HG03469 (cell line): ENCODE data around the gene CD248.
"Not testable (repeated sequence)": the region's sequence is repeated elsewhere in the genome, so short reads cannot be mapped to it uniquely, and the experiment has no call there.

Source experiments
- ATAC-seq: cut with Tn5 transposase; IDR thresholded peaks from one replicate; pipeline ENCODE4 v1.9.1; 2021; ENCODE audit warnings: mild to moderate bottlenecking, moderate library complexity, moderate number of reproducible peaks; ENCODE audit not compliant: unreplicated experiment

Gene CD248, protein sequence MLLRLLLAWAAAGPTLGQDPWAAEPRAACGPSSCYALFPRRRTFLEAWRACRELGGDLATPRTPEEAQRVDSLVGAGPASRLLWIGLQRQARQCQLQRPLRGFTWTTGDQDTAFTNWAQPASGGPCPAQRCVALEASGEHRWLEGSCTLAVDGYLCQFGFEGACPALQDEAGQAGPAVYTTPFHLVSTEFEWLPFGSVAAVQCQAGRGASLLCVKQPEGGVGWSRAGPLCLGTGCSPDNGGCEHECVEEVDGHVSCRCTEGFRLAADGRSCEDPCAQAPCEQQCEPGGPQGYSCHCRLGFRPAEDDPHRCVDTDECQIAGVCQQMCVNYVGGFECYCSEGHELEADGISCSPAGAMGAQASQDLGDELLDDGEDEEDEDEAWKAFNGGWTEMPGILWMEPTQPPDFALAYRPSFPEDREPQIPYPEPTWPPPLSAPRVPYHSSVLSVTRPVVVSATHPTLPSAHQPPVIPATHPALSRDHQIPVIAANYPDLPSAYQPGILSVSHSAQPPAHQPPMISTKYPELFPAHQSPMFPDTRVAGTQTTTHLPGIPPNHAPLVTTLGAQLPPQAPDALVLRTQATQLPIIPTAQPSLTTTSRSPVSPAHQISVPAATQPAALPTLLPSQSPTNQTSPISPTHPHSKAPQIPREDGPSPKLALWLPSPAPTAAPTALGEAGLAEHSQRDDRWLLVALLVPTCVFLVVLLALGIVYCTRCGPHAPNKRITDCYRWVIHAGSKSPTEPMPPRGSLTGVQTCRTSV

DNA sequence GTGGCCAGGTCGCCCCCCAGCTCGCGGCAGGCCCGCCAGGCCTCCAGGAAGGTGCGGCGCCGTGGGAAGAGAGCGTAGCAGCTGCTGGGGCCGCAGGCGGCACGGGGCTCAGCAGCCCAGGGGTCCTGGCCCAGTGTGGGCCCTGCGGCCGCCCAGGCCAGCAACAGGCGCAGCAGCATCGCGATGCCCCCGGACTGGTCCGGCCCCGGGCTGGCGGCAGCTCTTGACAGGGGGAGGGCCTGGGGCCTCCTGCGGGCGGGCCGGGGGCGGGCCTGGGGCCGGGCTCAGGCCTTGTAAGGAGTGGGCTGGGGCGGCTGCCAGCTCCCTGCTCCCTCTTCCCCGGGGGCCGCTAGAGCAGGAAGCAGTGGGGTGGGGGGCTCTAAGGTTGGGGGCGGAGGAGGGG, at the start of gene CD248:
Gene CD248, minus strand, starts transcription at position 196 of the 403 bp plus-strand sequence. Its CDS starts 17 bp downstream, at position 179.
- no peak for ATAC-seq

DNA sequence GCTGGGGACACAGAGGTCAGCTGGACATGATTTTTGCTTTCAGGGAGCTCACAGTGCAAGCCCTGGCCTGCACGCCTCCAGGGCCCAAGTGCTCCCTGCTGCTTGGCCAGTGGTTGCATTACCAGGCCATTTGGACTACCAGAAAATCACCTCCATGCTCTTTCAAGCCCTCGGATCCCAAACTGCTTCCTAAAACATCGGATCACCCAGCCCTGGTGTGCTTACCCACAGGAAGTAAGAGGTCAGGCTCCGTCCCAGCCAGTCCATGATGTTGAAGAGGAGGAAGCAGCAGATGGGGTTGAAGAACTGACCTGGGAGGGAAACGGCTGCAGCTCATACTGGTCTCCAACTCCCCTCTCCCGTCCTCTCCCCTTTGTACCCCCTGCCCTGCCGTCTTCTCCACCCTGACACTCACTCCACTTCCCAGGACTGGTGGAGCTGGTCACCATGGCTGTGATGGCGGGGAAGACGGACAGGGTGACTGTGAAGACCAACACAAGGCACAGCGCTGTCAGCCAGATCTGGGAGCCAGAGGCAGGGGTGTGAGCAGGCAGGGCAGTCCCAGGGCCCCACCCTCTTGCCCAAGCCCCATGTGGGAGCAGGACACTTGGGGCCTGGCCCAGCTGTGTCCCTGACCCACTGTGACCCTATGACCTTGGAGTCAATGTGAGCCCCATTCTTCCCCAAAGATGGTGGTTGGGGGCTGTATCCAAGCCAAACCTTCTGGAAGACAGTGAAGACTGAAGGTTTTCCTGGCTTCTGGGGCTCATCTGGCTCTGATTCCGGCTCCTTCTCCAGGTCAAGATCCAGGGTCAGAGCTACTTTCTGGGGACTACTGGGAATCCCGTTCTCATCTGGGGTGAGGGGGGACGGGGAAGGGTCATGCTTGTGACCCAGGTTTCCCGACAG, 49.1 kb upstream of the CD248 start:
- no peak for ATAC-seq

DNA sequence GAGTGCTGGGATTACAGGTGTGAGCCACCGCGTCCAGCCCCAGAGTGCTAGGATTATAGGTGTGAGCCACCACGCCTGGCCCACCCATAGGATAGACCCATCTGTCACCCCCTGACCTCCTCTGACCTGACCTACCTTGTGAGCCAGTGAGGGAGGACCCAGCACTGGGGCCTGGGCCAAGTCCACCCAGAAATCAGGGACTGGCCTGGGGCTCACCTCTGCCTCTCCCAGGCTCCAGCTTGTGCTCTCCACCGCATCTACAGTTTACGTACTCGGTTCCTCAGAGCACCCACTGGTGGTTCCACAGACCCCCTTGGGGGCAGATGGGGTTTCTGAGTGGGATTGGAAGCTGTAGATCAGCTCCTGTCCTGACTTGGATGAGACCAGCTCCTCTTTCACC, 48.3 kb upstream of the CD248 start:
- no peak for ATAC-seq

DNA sequence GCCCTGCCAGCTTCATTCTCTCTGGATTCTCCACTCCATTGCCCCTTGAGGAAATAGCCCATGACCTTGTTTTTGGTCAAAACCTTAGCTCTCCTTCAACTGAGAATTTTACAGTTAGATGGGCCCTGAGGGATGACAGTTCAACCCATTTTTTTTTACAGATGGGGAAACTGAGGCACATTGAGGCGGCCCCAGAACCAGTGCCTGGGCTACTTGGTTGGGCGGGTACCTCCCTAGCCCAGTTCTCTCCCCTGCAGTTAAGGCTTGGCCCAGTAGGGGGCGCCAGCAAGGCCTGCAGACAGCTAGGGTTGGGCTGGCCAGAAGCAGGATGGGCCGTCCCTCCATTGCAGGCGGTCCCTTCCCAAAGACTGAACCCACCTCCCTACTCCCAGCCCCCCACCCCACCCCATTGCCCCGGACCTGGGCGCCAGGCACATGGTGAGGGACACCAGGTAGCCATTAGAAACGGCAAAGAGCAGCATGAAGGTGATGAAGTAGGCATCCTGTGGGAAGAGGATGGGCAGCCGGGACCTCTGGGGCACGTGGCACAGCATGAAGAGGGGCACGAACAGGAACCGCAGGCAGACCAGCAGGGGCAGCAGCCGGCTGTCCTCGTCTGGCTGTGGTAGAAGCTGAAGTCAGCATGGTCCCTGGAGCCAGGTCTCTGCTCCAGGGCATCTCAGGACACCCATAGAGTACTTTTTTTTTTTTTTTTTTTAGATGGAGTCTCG, 47.1 kb upstream of the CD248 start:
- ATAC-seq: no peak

DNA sequence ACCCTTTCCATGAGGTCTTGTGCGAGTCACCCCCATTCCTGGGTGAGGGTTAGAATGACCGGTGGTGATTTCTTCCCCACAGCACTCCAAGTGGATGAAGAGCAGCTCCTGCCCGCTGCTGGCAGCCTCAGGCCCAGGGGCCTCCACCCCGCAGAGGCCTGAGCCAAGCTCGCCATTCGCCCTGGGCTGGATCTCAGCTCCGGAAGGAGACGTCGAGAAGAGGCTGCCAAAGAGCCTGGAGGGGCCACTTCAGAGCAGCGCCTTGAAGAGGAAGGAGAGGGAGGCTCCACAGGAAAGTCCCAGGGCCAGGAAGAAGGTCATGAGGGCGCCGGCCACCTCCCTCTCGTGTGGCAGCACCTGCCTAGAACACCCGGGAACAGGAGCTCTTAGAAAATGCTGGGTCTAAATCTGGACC, 46.4 kb upstream of the CD248 start:
- no peak for ATAC-seq

DNA sequence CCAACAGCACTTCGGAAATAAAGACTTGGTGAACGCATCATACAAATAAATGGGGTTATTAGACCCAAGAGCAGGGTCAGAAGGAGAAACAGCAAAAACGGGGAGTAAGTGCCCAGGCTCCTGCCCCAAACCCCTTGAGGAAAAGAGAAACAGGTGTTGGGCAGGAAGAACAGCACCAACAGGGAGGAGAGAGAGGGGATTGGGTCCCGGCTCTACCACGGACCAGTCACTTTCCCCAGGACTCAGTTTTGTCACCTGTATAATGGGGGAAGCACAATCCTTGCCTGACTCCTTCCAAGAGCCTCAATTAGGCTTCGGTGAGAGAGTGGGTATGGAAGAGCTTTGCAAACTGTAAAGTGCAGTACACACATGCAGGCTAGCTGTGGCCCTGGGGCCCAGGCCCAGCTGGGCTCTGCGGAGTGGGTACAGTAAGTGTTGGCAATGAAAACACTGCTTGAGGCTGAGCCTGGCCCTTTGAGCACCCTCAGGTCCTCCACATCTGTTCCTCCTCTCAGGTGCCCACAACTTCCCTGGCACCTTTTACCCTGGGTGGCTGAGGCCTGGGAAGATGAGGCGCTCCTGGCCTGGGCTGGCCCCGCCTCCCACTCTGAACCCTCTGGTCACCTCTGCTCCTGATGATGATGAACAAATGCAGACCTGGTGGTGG, 45.8 kb upstream of the CD248 start:
- ATAC-seq: no peak

DNA sequence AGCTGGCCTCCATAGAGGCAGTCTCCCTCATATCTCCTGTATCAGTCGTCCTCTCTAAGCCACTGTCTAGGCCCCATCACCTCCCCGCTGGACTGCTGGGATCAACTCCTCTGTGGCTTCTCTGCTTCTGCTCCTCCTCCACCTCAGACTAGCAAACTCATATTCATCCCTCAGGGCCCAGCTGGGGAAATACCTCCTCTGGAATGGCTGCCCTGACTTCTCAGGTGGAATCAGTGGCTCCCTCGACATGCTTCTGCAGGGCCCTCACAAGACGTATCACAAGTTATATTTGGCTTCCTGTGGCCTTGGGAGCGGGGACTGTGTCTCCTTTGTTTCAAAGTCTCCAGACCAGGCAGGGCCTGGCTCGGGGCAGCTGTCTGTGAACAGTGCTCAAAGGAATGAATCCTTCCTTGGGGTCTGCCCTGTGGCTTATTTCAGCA, 44.7 kb upstream of the CD248 start:
- no peak for ATAC-seq

DNA sequence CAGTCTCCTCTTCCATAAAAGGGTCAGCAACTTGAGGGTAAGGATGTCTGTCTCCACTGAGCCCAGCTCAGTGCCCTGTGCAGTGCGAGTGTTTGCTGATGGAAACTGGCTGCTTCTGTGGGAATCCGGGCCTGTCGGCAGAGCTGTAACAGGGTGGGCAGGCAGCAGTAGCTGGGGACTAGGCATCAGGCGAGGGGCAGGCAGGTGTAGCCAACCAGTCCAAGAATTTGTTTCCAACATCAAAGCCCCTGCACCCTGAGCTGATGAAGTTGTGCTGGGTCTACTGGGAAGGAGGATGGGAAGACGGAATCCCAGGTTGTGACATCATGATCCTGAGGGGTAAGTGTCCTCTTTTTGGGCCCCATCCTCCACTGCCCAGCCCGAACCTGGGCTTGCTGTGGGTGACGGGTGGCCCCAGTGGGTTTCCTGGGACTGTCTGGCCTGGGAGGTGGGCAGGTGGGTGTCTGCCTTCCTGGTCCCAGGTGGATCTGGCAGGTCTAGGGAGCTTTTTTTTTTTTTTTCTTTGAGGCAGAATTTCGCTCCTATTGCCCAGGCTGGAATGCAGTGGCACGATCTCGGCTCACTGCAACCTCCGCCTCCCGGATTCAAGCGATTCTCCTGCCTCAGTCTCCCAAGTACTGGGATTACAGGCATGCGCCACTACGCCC, 43.7 kb upstream of the CD248 start:
- ATAC-seq: no peak

DNA sequence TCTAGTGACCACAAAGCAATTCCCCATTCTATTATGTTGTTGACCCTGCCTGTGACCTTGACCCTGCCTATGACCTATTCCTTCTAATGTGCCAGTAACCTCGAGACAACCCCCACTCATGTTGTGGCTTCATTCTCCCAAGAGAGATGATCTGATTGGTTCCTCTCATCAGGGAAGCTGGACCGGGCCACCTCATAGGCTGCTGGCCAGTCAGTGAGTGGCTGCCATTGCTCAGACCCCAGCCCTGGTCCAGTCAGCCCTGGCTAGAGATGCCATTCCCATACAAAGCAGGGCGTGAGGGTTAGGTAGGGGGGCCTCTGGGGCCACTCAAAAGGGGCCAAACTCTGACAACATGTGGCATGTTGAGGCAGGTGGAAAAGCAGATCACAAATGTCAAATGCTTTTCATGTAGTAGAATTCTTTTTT, 42.8 kb upstream of the CD248 start:
- ATAC-seq: no peak

DNA sequence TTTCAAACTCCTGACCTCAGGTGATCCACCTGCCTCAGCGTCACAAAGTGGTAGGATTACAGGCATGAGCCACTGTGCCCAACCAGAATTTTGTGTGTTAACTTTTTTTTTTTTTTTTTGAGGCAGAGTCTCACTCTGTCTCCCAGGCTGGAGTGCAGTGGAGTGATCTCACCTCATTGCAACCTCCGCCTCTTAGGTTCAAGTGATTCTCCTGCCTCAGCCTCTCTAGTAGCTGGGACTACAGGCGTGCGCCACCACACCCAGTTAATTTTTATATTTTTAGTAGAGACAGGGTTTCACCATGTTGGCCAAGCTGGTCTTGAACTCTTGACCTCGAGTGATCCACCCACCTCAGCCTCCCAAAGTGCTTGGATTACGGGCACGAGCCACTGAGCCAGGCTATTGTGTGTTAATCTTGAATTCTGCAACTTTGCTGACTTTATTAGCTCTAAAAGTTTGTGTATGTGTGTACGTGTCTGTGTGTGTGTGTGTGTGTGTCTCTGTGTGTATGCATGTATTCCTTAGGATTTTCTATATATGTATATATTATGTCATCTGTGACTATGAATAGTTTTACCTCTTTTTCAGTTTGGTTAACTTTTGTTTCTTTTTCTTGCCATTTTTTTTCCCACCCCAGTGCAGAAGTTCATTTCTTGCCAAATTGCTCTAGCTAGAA, 33.9 kb upstream of the CD248 start:
- ATAC-seq: not testable (repeated sequence)

DNA sequence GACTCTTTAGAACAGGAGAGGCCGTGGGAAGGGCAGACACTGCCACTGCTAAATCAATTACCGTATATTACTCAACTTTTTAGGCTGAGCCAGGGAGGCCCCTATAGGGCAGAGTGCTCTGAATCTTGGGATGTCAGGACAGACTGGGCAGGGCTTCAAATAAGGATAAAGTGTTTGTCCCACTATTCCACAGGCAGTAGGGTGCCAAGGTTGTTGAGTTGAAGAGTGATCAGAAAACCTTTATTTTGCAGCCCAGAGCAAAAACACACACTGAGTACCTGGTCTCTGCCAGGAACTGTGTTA, 32.2 kb upstream of the CD248 start:
- ATAC-seq: no peak

DNA sequence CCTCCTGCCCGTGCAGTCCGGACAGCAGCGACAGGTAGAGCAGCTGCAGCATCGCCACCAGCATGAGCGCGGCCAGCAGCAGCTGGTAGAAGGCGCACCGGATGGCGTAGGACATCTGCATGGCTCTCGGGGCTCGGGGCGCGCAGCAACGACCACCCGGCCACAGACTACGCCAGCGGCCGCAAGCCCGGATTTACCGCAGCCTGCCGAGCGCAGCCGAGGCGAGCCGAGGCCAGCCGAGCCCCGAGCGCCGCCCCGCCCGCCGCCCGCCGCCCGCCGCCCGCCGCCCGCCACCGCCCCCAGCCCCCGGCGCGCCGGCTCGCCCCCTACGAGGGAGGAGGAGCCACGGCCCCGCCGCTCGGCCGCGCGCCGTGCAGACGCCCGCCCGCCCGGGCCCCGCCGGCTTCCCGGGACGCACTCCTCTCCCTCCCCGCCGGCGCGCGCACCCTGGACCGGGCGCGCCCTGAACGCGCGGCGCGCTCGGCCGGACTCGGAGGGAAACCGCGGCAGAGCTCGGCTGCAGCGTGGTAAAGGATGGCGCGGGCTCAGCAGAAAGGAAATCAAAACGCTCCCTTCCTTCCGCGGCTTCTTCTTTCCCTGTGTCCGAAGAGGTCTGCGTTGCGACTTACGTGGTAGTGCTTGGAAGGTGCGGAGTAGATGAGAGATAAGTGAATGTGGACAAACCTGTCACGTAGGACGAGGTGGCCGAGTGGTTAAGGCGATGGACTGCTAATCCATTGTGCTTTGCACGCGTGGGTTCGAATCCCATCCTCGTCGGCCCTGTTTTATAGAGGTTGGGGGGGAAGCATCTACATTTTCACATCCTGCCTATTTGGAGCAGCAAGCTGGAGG, 30.8 kb upstream of the CD248 start, which contains the start of gene B4GAT1:
Gene B4GAT1, minus strand, starts transcription at position 205 of the 852 bp plus-strand sequence. Its CDS starts 84 bp downstream, at position 121.
- no peak for ATAC-seq

DNA sequence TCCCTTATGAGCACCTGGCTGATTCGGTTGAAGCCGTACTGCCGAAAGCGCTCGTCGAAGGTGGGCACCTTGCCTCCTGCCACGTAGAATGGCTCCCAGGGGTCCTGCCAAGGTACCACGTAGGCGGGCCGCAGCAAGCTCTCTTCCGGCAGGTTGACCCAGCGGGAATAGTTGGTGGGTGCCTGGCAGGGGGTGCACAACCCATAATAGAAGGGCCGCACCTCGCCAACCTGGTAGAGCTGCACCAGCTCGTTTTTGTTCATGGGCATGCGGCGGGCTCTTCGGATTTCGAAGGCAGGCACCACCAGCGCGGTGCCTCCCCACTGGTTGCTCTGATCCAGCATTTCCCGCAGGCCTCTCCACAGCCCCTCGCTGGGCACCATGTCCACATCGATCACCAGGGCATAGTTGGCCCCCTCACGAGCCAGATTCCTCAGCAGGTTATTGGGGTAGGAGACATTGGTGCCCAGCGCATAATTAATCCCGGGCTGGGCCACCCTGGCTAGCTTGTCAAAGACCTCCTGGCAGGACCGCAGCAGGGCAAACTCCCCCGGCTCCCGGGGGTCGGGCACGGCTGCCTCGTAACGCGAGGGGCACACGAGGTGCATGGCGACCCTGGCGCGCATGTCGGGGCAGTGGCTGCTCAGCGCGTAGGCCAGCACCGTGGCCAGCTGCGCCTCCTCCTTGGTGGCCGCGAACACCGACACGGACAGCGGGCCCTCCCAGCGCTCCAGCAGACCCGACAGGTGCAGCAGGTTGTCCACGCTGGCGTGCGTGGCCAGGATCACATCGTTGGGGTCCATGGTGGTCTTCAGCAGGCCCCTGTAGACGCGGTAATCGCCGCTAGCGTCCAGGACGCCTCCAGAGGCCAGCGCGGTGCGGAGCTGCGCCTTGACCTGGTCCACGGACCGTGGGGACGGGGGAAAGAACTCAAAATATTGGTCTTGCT, 29.9 kb upstream of the CD248 start:
- ATAC-seq: no peak

DNA sequence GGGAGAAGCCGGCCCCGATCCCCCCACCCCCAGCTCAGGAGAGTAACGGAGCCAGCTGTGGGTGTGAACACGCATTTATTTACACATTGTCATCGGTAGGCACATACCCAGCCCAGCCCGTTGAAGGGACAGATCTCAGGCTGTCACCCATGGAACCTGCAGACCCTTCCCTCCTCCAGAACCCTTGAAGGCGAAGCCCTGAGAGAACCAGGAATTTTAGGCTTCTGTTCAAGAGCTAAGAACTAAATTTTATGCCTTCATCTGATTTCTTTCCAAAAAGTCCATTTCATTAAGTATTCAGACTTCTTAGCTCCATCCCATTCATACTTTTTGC, 28.4 kb upstream of the CD248 start:
- ATAC-seq: no peak

DNA sequence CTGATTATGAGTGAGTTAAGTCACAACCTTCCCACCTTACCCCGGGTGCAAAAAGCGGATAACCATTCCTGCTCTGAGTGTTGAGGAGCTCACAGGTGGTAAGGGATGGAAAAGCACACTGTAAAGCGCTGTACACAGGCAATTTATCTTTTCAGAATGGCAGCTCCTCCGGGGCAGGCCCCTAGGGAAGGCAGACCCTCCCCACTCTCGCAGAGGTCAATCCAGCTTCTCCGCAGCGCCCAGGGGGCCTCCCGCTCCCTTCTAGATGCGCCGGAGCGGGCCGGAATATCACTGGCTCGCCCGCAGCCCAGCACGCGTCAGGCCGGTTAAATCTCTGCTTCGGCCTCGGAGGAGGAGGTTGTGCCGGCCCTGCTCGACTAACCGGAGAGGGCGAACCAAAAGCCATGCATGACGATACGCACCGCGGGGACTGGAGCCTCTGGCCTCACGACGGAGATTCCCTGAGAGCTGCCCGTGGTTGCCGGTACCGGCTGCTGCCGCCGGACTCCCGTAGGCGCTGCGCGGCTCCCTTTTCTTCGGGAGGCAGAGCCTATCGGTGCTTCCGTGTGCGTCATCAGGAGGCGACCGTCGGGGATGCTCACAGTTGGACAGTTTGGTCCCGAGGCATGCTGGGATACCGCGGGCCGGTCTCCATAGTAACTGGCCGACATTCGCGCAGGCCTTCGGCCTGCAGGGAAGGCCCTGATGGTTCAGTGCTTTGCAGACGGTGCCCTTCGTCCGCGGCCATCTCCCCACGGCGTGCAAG, 27.9 kb upstream of the CD248 start, which contains the start of gene BRMS1:
Gene BRMS1, minus strand, starts transcription at position 555 of the 766 bp plus-strand sequence. CDS start 2,870 bp downstream, outside the sequence.
- ATAC-seq: peak; percentile 43

DNA sequence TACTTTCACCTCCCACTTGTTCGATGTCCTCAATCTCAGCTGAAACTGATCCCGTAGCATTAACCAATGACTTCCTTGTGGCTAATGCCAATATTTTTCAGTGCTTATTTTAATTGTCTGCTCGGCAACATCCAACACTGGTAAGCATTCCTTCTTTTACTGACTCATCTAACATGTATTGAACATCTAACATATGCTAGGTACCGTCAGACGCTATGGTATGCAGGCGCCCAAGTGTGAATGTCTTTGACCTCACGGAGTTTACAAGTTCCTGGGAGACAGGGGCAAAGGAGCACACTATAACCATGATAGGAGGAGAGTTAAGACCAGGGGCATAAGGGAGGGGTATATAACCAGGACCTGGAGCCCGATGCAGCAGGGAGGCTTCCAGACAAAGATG, 26.3 kb upstream of the CD248 start:
- ATAC-seq: no peak
